HepG2 (cell line): ENCODE data around the gene TTC23L. TPM values are rescaled to one million over a fixed set of nuclear protein-coding genes. Genes with fewer than 3 reads are reported as not detected.

Experiments
- ATAC-seq: fragments of 200-7000 bp; cut with Tn5 transposase; 3 replicates; pipeline ENCODE4 v1.9.1; 2020; ENCODE audit warnings: mild to moderate bottlenecking, moderate library complexity
- BruUV-seq: library from RNA; stranded (reverse); fragments of 400-500 nt; replicated peaks from 2 replicates; lab custom pipeline; 2021; lab: Mats Ljungman, UMichigan
- CTCF ChIA-PET: fragments of 300-600 bp; formaldehyde crosslinking; extraction: SDS; loops from one replicate; lab custom pipeline; 2021; ENCODE audit warnings: low total read pairs, inconsistent platforms, low intra/inter-chr PET ratio; lab: Yijun Ruan, JAX
- POLR2A ChIA-PET: fragments of 350-600 bp; sonication (Branson Sonifier 250); formaldehyde crosslinking; loops from one replicate; lab custom pipeline; 2020; ENCODE audit warnings: antibody characterized with exemption, inconsistent platforms; lab: Yijun Ruan, JAX
- DNase-seq: peaks from one replicate; pipeline ENCODE4 v3.0.0-alpha.2; 2015; ENCODE audit warnings: low spot score
- FAIRE-seq: peaks from 3 replicates; lab custom pipeline; 2011; peaks lifted over from hg19 to GRCh38; lab: Jason Lieb, UNC
- H2AFZ ChIP-seq: one replicate; pipeline ENCODE4 v1.6.1; 2011; ENCODE audit warnings: low read length, inconsistent platforms
- H3K27ac ChIP-seq: fragments of 300-600 bp; 3 replicates; pipeline ENCODE4 v1.8.0; 2011; ENCODE audit warnings: mixed run types, mild to moderate bottlenecking, mixed read lengths, low read length, inconsistent platforms; ENCODE audit not compliant: insufficient read depth; ENCODE audit errors: extremely low read length
- H3K27me3 ChIP-seq, 2 experiments: fragments of 200-600 bp in 1 of 2; 2 replicates in 1 of 2; 3 replicates in 1 of 2; pipeline versions ENCODE4 v1.6.0 to v1.8.0; 2011; ENCODE audit warnings: low read length in 2 of 2, mild to moderate bottlenecking in 2 of 2, moderate library complexity in 2 of 2, inconsistent platforms in 1 of 2; ENCODE audit not compliant: insufficient read depth in 2 of 2, control insufficient read depth in 1 of 2
- H3K36me3 ChIP-seq, 2 experiments: fragments of 200-600 bp in 1 of 2; replicated peaks in 1 of 2; 2 replicates in 1 of 2; 3 replicates in 1 of 2; pipeline versions ENCODE4 v1.5.1 to v1.8.0; 2011; ENCODE audit warnings: low read length in 2 of 2, inconsistent platforms in 1 of 2; ENCODE audit not compliant: insufficient read depth in 2 of 2, control insufficient read depth in 1 of 2
- H3K4me1 ChIP-seq: 2 replicates; pipeline ENCODE4 v1.5.1; 2012; ENCODE audit warnings: low read length, inconsistent platforms; ENCODE audit not compliant: insufficient read depth
- H3K4me2 ChIP-seq: 2 replicates; pipeline ENCODE4 v1.6.0; 2011; ENCODE audit warnings: low read depth, low read length, inconsistent platforms
- H3K4me3 ChIP-seq, 3 experiments: fragments of 200-600 bp in 1 of 3; sonication (generic), shearing (Covaris generic) in 1 of 3; replicated peaks in 1 of 3; 2 replicates each; pipeline ENCODE4 v1.5.1; 2011 to 2016; ENCODE audit warnings: low read length in 3 of 3, inconsistent platforms in 2 of 3, low read depth in 2 of 3, mild to moderate bottlenecking in 2 of 3, control low read depth in 1 of 3, mixed read lengths in 1 of 3; ENCODE audit not compliant: insufficient read depth in 1 of 3
- H3K79me2 ChIP-seq: one replicate; pipeline ENCODE4 v1.6.1; 2011; ENCODE audit warnings: low read length, inconsistent platforms; ENCODE audit not compliant: insufficient read depth
- H3K9ac ChIP-seq: 2 replicates; pipeline ENCODE4 v1.6.0; 2011; ENCODE audit warnings: mild to moderate bottlenecking, low read depth, low read length, inconsistent platforms; ENCODE audit not compliant: insufficient read depth
- H3K9me3 ChIP-seq: 2 replicates; pipeline ENCODE4 v1.5.1; 2012; ENCODE audit warnings: mild to moderate bottlenecking, low read length
- H4K20me1 ChIP-seq: 2 replicates; pipeline ENCODE4 v1.6.0; 2011; ENCODE audit warnings: inconsistent platforms, mild to moderate bottlenecking, low read length, moderate library complexity; ENCODE audit not compliant: insufficient read depth
- HNF1A ChIP-seq, 2 experiments: sonication (generic) in 1 of 2; formaldehyde crosslinking in 1 of 2; IDR thresholded peaks; 2 replicates each; pipeline versions ENCODE4 v1.4.0 to v1.6.1; 2016 to 2020; ENCODE audit warnings: borderline replicate concordance in 1 of 2, low read depth in 1 of 2, mild to moderate bottlenecking in 1 of 2, missing genetic modification reagents in 1 of 2
- NFIC ChIP-seq: IDR thresholded peaks from 2 replicates; pipeline ENCODE4 v1.6.1; 2012; ENCODE audit warnings: mild to moderate bottlenecking, low read length, inconsistent platforms
- RBAK ChIP-seq: sonication (generic); formaldehyde crosslinking; IDR thresholded peaks from 2 replicates; pipeline ENCODE4 v1.5.1; 2020; ENCODE audit warnings: mild to moderate bottlenecking, missing genetic modification reagents
- RBM39 ChIP-seq: fragments of 200-400 bp; formaldehyde crosslinking; IDR thresholded peaks from one replicate; pipeline ENCODE4 v1.6.1; 2018; ENCODE audit warnings: antibody characterized with exemption, mild to moderate bottlenecking, low read depth, low read length; ENCODE audit not compliant: poor library complexity, severe bottlenecking
- SIN3A ChIP-seq: IDR thresholded peaks from 2 replicates; pipeline ENCODE4 v1.6.1; 2011; ENCODE audit warnings: low read depth, mild to moderate bottlenecking, control low read depth, low read length, borderline replicate concordance
- SMAD1 ChIP-seq: sonication (generic); formaldehyde crosslinking; IDR thresholded peaks from 2 replicates; pipeline ENCODE4 v1.4.0; 2020; ENCODE audit warnings: missing genetic modification reagents, low read depth, mild to moderate bottlenecking, borderline replicate concordance
- SMARCC2 ChIP-seq: fragments of 450-650 bp; IDR thresholded peaks from 2 replicates; pipeline ENCODE4 v1.6.1; 2017; ENCODE audit warnings: antibody characterized with exemption, mild to moderate bottlenecking
- ZBTB34 ChIP-seq: sonication (generic); formaldehyde crosslinking; IDR thresholded peaks from 2 replicates; pipeline ENCODE4 v1.8.0; 2022; ENCODE audit warnings: mild to moderate bottlenecking, missing genetic modification reagents
- ZNF710 ChIP-seq: sonication (generic); formaldehyde crosslinking; IDR thresholded peaks from 2 replicates; pipeline ENCODE4 v1.5.0; 2020; ENCODE audit warnings: mild to moderate bottlenecking, missing genetic modification reagents, borderline replicate concordance
- ZSCAN30 ChIP-seq: sonication (generic); formaldehyde crosslinking; IDR thresholded peaks from 2 replicates; pipeline ENCODE4 v1.5.0; 2020; ENCODE audit warnings: mild to moderate bottlenecking, missing genetic modification reagents
- WGBS: methylation state at CpG from one replicate; pipeline ENCODE4 v1.1.6; 2017; ENCODE audit warnings: low lambda C conversion rate; 5-methylcytosine and 5-hydroxymethylcytosine counted together
- in situ Hi-C: cut with HindIII; loops from 2 replicates; pipeline ENCODE4 v1.10.0; 2017; ENCODE audit warnings: low pct_unique_long_range_greater_than_20kb; ENCODE audit not compliant: extremely low pct_ligation_motif_present
- intact Hi-C: fragments of 100-400 bp; cut with micrococcal nuclease; formaldehyde crosslinking; loops from one replicate; pipeline ENCODE4 v1.10.0; 2022; ENCODE audit not compliant: unreplicated experiment
- polyA plus RNA-seq, 8 experiments: library from polyadenylated mRNA; depleted of rRNA in 3 of 8; stranded (reverse) in 7 of 8; unstranded in 1 of 8; fragments of >200 nt; fragmentation: Illumina TruSeq in 4 of 8; extraction: Trizol in 4 of 8; gene quantifications; 2 replicates each; pipeline versions ENCODE4 v1.2.1 to v1.2.3, GENCODE V29; 2011 to 2016; ENCODE audit warnings: low read depth in 4 of 8, missing spikeins in 1 of 8, mixed read lengths in 1 of 8; ENCODE audit not compliant: insufficient read depth in 1 of 8
- total RNA-seq, 5 experiments: library from RNA; depleted of rRNA; stranded (reverse); fragments of >200 nt; fragmentation: Illumina TruSeq; extraction: Trizol; gene quantifications; 2 replicates each; pipeline ENCODE4 v1.2.3, GENCODE V29; 2016; ENCODE audit warnings: low read depth in 1 of 5
- TF ChIP-seq, protein P1 (sequence below): sonication (generic); formaldehyde crosslinking; IDR thresholded peaks from 2 replicates; pipeline ENCODE4 v1.4.0; 2020; ENCODE audit warnings: mild to moderate bottlenecking, missing genetic modification reagents
- TF ChIP-seq, protein P2 (sequence below): sonication (generic); IDR thresholded peaks from 2 replicates; pipeline ENCODE4 v1.6.1; 2016; ENCODE audit warnings: low read depth, borderline replicate concordance
- TF ChIP-seq, protein P3 (sequence below): sonication (generic); formaldehyde crosslinking; IDR thresholded peaks from 2 replicates; pipeline ENCODE4 v1.4.0; 2020; ENCODE audit warnings: mild to moderate bottlenecking, missing genetic modification reagents

Gene TTC23L
- total and polyA plus RNA-seq, 2 of the 13 experiments (the other 11 are each of a cell fraction or from before 2014, with no cell fraction given), result 0.37 to 1.4 TPM

DNA sequence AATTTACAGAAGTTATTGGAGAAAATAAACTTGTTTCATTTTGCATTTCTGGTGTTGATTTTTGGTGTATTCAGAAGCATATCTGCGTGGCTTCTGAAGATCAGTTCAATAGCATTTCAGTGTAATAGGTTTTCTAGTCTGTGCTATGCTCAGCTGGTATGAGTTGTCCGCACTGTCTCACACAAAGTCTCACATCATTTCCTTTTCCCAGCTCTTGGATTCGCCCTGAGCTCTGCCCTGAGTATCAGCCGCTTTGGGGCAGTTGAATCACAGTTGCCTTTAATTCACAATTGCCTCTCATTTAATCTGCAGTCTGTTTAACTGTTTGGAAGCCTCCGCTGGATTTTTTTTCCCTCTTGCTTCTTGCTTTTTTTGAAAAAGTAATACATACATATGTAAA lies 6.4 kb upstream of the TTC23L start (continued):
- TF ChIP-seq ZNF710 (CRISPR knock-in tag), result no peak
- TF ChIP-seq, protein P1, sequence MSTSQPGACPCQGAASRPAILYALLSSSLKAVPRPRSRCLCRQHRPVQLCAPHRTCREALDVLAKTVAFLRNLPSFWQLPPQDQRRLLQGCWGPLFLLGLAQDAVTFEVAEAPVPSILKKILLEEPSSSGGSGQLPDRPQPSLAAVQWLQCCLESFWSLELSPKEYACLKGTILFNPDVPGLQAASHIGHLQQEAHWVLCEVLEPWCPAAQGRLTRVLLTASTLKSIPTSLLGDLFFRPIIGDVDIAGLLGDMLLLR (CRISPR knock-in tag), result no peak
- no peak for TF ChIP-seq SMAD1 (CRISPR knock-in tag)
- no peak for TF ChIP-seq HNF1A (IDR thresholded peaks at IDR 0.05; ENCODE audit: low read depth)
- no peak for TF ChIP-seq HNF1A (CRISPR knock-in tag; IDR thresholded peaks at IDR 0.05; ENCODE audit: borderline replicate concordance)

GRCh38 chr5:34833090-34833489 lies 5.9 kb upstream of the TTC23L start:
- no peaks in the 10 kb centered on the region for H3K79me2 ChIP-seq
- in situ Hi-C loops (no loop called here), intact Hi-C loops (loop anchor here (10.0 kb wide), 1 partner anchor 78 kb away; no protein-coding TSS in a partner anchor)
- peaks cover 2 to 3% of the 10 kb centered on the region in 2 experiments; a peak in 2 of 5 replicates for H3K36me3 ChIP-seq
- no peak overlapping the region for H3K4me3 ChIP-seq
- WGBS, result 100% methylated on average over 1 of the region's 1 CpG
- no peak overlapping the region for H3K9ac ChIP-seq
- no peak overlapping the region for H3K4me2 ChIP-seq
- ATAC-seq (no peak), DNase-seq (no peak), FAIRE-seq (no peak)
- no peaks in the 10 kb centered on the region for H4K20me1 ChIP-seq
- H3K27me3 ChIP-seq, result no peaks in the 10 kb centered on the region
- no TSS peak for BruUV-seq
- H2AFZ ChIP-seq, result no peak overlapping the region
- no peak overlapping the region for H3K27ac ChIP-seq
- POLR2A ChIA-PET, result no interaction called here
- no peaks in the 10 kb centered on the region for H3K9me3 ChIP-seq
- CTCF ChIA-PET, result no interaction called here
- peaks cover 5% of the 10 kb centered on the region for H3K4me1 ChIP-seq
- TF ChIP-seq RBAK (CRISPR knock-in tag), result no peak
- no peak for TF ChIP-seq ZSCAN30 (CRISPR knock-in tag)
- no peak for TF ChIP-seq NFIC
- no peak for TF ChIP-seq RBM39
- no peak for TF ChIP-seq ZBTB34 (CRISPR knock-in tag)
- no peak for TF ChIP-seq SIN3A
- TF ChIP-seq, protein P2, sequence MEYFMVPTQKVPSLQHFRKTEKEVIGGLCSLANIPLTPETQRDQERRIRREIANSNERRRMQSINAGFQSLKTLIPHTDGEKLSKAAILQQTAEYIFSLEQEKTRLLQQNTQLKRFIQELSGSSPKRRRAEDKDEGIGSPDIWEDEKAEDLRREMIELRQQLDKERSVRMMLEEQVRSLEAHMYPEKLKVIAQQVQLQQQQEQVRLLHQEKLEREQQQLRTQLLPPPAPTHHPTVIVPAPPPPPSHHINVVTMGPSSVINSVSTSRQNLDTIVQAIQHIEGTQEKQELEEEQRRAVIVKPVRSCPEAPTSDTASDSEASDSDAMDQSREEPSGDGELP, result no peak
- no peak for TF ChIP-seq SMARCC2
- TF ChIP-seq, protein P3, sequence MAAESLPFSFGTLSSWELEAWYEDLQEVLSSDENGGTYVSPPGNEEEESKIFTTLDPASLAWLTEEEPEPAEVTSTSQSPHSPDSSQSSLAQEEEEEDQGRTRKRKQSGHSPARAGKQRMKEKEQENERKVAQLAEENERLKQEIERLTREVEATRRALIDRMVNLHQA, result no peak
